GF-D8 (cell line): ENCODE data around the gene CXXC5.

Experiments
- DNase-seq: peaks from one replicate; lab custom pipeline; 2025; lab: John Stamatoyannopoulos, UW

The CXXC5 gene

DNA sequence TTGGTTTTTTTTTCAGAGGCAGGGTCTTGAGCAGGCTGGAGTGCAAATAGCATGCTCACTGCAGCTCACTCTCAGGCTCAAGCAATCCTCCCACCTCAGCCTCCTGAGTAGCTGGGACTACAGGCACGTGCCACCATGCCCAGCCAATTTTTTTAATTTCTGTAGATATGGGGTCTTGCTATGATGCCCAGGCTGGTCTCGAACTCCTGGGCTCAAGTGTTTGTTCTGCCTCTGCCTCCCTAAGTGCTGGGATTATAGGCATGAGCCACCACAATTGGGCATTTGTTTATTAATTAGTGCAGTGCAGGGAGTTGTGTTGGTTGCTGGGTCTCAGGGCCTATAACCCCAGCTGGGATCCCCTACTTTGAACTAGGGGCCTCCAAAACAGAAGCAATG, 47.0 kb downstream of the CXXC5 start:
- no peak for DNase-seq

DNA sequence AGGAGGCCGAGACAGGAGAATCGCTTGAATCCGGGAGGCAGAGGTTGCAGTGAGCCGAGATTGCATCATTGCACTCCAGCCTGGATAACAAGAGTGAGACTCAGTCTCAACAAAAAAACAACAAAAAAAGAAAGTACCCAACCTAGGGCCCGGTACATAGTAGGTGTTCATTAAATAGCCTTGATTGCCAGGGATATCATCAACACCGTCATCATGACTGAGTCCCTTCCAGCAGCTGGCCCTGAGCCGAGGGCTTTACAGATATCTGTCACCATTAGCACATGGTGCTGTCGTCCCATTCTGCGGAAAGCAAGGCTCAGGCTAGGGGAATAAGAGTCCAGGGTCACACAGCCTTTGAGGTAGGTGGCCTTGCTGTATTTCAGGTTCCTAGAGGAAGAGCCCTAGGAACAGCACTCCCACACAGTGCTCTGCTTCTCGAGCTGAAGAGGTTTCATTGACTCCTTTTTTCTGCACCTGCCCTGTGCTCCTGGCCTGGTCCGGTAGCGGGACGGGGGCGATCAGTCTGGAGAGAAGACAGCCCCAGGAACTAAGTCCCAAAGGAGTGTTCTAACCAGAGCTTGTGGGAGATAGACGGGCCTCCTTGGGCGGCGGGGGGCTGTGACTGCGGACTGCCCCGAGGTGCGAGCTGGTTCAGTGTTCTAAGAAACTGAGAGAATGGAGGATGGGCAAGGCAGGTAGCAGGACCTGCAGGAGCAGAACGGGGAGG, 48.2 kb downstream of the CXXC5 start:
- no peak for DNase-seq

DNA sequence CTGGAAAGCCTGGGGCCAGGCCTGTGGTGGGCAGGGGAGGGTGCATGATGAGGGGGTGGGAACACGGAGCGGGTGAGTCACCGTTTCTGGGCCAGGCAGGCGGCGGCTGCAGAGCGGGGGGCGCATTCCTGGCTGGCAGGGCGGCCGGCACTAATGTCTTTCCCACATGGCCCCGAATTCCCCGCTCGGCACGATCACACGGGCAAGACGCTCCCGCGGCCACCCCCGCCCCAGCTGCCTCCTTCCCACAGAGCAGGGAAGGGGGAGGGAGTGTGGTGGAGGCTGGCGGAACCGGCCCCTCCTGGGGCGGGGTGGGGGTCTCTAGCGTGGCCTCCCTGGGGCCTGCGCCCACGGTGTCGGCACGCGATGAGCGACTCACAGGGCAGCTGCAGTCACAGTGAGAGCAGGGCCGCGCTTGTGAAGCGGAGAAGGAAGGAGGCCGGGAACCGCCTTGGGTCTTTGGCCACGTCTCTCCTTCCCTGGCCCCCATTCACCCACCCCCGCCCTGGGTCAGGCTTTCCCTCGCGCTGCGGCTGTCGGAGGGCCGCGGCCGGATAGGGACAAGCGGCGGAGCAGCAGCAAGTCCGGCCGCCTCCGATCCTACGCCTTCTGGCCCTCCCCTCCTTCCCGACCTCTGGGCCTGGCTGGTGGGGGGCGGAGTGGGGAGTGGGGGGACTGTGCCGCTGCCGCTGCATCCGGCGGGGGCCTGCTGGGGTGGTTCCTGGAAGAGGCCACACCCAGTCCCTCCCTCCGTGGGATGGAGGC, 48.9 kb downstream of the CXXC5 start:
- no peak for DNase-seq

DNA sequence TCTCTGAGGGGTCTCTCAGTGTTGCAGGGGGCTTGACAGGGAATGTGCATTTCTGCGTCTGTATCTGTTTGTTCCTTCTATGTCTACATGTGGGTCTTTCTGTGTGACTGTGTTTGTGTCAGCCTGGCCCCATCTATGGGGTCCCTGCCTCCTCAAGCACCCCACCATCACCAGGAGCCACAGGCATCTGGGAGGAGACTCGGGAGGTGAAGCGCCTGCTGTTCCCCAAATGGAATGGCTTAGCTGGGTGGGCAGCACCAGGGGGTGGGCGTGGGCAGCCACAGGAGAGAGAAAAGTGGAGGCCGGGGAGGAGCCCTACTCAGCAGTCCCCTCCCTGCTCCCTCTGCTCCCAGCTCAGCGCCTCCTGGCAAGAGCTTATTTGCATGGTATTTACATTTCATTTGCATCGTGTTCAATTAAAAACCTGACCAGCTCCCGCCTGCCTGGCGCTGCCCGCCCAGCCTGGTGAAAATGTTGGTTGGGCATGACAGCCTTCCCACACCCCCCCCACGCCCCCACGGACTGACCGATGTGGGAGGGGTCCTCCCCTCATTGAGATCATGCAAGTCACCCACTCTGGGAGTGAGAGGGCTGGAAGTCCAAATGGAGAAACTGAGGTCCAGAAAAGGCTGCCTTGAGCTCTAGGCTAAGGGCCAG, 50.5 kb downstream of the CXXC5 start:
- no peak for DNase-seq

DNA sequence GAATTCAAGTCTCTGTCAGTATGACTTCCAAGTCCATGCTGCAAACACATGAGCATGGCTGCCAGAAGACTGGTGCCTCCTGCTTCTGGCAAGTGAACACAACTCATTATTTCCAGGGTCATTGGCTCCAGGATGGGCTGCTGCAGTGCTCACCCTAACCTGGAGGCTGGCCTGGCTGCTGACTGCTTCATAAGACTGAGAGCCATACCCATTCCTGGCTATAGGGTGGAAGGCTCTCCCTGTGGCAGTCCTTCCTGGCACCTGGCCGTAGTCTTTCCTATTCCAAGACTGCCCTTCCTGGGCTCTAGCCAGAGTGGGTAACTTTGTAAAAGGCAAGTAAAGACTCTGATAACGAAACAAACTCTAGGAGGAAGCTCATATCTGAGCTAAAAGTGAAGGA, 51.2 kb downstream of the CXXC5 start:
- DNase-seq: no peak

DNA sequence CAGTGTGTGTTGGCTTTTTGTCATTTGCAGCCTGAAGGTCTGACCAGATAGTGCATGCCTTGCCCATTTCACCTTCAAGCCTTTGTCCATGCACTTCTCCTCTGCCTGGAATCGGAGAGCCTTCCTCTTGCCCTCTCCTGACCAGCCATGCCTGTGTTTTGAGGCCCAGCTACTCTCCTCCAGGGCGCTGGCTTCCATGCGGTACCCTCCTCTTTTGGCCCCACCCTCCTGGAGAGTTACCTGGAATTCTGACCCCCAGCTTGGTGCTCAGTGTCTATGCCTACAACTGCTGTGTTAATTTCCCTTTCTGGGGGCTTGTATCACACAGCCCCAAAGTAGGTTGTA, 52.5 kb downstream of the CXXC5 start:
- no peak for DNase-seq

DNA sequence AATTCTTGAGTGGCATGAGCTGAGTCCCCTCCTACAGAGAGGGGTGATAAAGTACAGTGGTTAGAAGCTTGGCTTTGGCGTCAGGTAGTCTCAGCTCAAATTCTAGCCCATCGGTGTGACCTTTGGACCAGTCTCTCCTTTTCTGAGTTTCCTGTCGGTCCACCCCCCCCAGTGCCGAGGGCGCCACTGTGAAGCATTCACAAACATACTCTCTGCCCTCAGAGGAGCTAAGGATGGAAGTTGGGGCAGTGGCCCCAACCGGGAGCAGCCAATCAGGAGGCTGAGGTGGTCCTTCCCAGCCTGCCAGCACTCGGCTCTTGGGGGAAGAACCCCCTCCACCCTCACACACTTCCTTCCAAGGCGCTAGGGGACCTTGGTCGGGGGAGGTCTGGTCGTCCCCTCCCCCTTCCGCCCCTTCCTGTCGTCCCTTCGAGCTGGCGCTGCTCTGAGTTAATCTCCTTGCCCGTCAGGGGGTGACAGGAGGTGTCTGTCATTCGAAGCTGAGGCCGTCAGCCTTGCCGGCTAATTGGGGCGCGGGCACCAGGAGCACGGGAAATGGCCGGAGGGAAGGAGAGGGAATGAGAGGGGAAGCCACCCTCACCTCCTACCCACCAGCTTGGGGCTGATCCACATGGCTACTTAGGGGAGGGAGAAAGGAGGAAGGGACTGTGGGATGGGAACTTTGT, 53.0 kb downstream of the CXXC5 start:
- no peak for DNase-seq

DNA sequence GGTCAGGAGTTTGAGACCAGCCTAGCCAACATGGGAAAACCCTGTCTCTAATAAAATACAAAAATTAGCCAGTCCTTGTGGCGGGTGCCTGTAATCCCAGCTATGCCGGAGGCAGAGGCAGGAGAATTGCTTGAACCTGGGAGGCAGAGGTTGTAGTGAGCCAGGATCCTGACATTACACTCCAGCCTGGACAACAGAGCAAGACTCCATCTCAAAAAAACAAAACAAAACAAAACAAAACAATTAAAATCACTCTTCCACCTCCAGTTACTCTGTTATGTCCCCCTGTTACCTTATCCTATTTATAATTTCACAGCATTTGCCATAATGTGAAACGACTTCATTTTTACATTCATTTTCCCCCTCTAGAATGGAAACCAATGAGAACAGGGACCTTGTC, 54.4 kb downstream of the CXXC5 start:
- DNase-seq: no peak

DNA sequence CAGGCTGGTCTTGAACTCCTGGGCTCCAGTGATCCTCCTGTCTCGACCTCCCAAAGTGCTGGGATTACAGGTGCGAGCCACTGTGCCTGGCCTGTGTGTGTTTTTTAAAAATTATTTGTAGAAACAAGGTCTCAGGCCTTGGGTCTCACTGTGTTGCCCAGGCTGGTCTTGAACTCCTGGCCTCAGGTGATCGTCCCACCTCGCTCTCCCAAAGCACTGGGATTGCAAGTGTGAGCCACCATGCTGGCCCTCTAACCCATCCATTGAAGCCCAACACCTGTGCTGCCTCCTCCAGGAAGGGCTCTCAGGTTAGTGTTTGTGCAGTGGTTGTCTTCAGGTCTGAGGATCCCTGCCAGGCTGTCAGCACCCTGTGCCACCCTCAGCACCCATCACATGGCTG, 56.6 kb downstream of the CXXC5 start:
- no peak for DNase-seq

DNA sequence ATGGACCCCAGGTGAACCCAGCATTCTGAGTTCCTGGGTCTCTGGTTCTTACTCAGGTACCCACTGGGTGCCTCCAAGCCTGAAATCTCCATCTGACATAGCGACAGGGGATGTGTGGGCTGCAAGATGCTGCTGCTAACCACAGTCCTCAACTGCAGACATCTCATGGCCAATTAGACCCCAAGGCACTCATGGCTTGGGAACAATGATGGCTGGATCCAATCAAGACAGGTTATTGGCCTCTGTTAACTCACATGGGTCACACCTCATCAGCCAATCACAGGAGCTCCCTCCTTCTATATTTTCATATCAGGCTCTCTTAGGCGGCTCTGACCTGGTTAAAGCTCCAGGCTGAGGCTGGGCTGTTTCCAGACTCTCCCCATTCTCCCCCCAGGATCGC, 57.0 kb downstream of the CXXC5 start:
- DNase-seq: no peak

DNA sequence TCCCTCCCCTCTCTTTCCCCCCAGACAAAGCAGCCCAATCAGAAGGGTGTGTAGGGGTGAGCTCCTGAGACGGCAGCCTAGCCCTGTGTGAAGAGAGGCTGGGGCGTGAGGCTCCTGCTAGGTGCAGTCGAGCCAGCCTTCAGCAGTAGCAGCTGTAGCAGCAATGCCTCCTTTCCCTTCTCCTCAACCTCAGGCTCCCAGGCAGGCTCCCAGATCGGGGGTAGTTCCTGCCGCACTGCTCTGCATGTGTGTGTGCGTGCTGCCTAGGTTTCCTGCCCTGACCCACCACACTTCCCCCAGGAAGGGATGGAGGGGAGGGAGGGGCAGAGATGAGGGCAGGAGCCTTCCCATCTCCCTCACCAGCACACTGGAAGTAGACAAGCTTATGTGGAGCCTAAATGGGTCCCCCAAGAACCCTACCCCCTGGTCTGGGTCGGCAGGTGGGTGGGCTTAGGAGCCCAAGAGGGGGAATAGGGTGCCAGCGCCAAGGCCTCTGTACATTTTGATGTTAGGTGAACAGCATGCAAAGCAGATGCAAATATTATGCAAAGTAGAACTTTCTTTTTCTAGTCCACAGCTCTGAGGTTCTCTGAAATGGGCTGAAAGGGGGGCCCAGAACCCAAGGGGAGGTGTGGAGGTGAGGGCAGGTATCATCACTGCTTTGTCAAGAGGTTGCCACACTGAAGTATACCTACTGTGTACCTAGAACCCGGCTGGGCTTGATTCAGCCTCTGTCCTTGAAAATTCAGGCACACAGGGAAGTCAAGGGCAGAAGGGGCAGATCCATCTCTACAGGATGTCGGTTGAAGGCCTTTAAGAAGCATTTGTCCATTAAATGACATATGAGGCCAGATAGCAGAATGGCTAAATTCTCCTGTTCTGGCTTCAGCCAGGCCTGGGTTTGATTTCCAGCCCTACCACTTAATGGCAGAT, 57.8 kb downstream of the CXXC5 start:
- DNase-seq: no peak

DNA sequence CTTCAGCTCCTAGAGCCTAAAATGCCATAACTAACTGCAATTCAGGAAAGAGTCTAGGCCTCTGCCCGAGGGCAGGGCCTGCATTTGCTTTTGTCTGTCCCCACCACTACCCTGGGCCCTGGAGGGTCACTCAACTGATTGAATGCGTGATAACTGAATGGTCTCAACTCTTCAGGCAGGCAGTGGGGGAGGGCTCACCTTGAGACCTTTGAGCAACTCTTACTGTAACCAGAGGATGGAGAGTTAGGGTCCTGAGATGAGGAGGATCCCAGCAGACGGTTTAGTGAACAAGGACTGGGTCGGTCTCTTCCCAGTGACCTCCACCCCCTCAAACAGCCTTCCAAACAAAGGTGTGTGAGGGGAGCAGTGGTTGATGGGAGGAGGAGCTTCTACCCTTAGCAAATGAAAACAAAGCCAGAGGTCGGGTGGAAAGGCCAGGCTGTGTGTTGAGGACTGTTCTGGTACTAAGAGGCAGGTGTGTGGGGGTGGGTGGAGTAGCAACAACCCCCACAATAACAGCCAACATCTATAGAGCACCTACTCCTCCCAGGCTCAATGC, 59.4 kb downstream of the CXXC5 start:
- no peak for DNase-seq

DNA sequence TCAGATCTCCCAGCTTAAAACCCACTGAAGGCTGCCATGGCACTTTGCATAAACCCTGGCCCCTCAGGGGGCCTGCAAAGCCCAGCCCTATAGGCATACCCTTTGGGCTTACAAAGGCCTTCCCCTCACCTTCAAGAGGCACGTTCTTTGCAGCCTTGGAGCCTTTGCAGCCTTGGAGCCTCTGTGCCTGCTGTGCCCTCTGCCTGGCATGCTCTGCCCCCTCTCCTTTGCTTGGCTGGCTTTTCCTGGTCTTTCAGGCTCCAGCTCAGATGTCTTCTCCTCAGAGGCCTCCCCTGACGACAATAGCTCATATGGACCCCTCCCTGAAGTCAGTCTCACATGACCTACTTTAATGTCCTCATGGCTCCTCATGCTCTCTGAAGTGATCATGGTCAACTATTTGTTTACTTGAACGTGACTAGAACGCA, 60.3 kb downstream of the CXXC5 start:
- no peak for DNase-seq

DNA sequence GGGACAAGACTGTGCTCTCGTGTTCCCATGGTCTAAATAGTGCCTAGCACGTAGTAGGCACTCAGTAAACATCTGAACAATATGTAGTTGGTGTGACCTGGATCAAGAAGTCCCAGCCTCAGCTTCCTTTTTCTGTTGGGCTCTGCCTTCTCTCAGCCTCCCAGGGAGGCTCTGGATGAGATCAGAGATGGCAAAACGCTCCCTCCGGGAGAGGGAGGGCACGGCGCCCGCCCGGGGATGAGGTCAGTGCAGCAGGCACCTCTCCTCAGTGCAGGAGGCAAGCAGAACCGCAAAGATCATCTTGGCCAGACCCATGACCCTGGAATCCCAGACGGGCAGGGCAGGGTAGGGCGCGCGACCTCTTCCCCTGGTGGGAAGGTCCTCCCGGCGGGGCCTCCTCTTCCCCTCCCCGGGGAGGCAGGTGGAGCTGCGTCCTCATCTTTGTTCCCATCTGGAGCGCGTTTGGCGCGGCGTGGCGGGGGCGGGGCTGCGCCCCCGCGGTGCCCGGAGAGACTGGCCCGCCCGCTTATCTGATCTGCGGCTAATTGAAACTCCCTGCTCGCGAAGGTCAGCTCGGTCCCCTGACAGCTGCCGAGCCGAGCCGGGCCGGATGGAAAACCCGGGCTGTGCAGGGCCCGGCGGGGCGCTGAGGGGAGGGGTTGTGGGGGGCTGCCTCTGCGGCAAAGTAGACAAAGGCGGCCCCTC, 60.9 kb downstream of the CXXC5 start:
- peak; percentile 35 for DNase-seq

DNA sequence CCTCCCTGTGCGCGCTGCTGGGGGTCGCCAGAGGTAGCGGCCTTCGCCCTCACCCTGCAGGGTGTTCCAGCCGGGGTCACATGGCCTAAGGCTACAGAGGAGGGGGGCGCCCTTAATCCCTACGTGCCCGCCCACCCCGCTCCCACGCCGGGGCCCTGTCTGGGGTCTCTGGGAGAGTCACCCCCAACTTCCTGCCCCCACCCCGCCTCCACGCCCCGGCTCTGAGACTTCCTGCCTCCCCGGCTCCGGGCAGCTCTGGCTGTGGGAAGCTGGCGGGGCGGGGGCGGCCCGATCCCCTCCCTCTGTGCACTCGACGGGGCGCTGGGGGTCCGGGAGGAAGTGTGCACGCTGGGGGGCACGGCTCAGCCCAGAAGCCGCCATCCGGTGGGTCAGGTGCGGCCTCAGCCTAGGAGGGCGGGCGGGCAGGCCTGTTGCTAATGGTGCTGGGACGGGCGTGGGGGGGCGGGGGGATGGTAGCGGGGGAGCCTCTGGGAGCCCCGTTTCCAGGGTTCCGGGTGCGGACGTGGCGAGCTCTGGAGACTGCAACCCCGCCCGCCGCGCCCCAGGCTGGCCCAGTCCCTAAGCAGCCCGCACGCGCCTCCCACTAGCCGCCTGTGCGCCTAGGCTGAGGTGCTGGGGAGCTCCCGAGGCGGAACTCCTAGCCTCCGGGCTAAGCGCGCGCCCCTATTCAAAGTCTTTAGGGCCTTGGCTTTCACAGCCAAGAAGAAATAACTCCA, 61.6 kb downstream of the CXXC5 start:
- DNase-seq: peak; percentile 36

DNA sequence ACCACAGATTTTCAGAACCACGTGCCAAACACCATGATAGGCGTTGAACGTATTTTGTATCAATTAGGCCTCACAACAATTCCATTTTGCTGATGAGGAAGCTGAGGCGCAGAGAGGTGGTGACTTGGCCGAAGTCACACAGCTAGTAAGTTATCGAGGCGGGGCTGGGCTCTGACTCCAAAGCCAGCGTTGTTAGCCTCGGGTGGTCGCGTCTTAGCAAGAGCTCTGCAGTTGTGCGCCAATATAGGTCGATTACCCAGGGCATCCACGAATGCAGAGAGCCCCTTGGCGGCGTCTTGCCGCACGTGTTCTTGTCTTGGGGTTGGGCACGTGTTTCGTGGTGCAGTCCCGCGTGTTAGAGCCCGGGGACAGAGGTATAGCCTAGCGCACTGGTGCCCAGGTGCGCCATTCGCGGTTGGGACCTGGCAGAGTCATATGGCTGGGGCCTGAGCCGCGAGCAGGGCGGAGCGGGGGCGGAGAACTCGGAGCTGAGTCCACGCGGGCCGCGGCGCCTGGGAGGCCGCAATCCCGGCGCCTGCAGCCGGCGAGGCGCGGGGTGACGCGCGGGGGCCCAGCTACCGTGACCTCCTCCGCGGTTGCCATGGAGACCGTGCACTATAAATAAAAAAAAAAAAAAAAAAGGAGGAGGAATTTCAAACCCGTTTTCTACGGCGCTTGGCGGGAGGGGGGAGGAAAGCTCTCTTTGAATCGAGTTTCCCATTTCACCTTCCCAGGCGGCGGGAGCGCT, 62.3 kb downstream of the CXXC5 start:
- DNase-seq: peak; percentile 36

DNA sequence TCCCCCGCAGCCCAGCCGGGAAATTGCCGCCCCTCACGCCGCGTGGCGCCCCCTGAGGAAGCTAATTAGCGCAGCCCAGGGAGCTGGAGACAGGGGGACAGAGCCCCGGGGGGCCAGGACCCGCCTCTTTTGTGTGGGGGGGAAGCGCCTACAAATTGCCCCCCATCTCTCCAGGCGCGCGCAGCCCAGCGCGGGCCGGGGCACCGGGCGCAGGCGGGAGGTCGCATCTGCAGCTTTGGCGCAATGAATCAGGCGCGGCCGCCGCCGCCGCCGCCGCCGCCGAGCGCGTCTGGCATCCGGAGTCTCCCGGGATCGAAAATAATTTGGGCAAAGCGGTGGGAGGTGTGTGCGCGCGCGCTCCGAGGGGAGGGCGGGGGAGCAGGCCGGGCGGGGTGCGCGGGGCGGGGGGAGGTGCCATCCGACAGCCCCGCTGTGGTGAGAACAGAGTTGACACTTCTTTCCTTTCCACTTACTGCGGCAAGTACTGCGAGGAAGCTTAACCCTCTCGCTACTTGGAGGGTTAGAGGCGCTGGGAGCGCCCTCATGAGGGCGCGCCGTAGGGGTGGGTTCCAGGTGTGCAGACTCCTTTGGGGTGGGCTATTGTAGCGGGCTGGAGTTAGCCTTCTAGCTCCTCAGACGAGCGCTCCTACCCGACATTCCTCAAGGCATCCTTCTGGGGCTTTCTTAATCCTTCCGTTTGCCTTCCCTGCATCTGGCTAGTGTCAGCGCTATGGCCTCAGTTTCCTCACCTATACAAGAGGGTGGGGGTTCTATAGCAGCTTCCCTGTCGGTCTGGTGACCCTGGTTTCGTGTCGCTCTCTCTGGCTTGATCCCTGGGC, 63.1 kb downstream of the CXXC5 start:
- peak; percentile 53 for DNase-seq

DNA sequence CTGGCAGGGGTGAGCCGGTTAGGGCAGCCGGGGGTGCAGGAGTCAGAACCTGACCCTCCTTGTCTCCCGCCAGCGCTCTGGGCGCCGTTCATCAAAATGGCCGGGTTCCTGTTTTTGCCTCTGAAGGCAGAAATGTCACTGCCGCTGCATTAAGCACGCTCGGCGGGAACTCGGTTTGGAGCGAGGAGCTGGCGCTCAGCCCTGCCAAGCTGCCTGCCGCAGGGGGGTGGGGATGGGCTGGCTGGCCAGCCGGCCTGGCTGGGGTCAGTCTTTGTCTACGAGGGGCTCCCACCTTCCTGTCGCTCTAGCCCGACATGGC, 63.7 kb downstream of the CXXC5 start:
- no peak for DNase-seq
